HEK293 (cell line): Measurements from ENCODE around the gene TCF3.

ENCODE experiments used
- ZNF184 ChIP-seq: fragments of 450-650 bp; IDR thresholded peaks from 2 replicates; pipeline ENCODE4 v1.5.1; 2018; ENCODE audit warnings: missing biosample characterization, mild to moderate bottlenecking, missing genetic modification characterization
- ZNF580 ChIP-seq: fragments of 450-650 bp; formaldehyde crosslinking; IDR thresholded peaks from 2 replicates; pipeline ENCODE4 v1.5.1; 2016; ENCODE audit warnings: missing biosample characterization, missing genetic modification characterization

GRCh38 chr19:1691589-1692290 lies 39.3 kb upstream of the TCF3 start:
- TF ChIP-seq ZNF580 (tag by site-specific recombination): no peak
- no peak for TF ChIP-seq ZNF184 (tag by site-specific recombination)
